SKM-1 treated with dmso at 0.1 percent for 144 hours (cell line): ENCODE measurements around the gene SUFU.

ENCODE experiments used
- DNase-seq: peaks from one replicate; lab custom pipeline; 2025; ENCODE audit not compliant: unreplicated experiment; lab: John Stamatoyannopoulos, UW

The SUFU gene

GRCh38 chr10:102615361-102615760, 111.6 kb downstream of the SUFU start:
- no peak for DNase-seq

GRCh38 chr10:102616066-102616770, 112.4 kb downstream of the SUFU start:
- no peak for DNase-seq

GRCh38 chr10:102617041-102617440, 113.3 kb downstream of the SUFU start:
- DNase-seq: no peak

- DNase-seq: no peak
Measured at GRCh38 chr10:102617816-102618215, 114.0 kb downstream of the SUFU start.

GRCh38 chr10:102619281-102619981, 115.7 kb downstream of the SUFU start:
- no peak for DNase-seq

GRCh38 chr10:102620138-102620590, 116.4 kb downstream of the SUFU start:
- DNase-seq: no peak

- DNase-seq: no peak
Measured at GRCh38 chr10:102620591-102621442, 117.0 kb downstream of the SUFU start.

GRCh38 chr10:102621443-102622325, 117.9 kb downstream of the SUFU start:
- no peak for DNase-seq

- no peak for DNase-seq
Measured at GRCh38 chr10:102624094-102624493, 120.3 kb downstream of the SUFU start.

GRCh38 chr10:102624751-102625645, 121.2 kb downstream of the SUFU start:
- DNase-seq: no peak

- peak; percentile 42 for DNase-seq
Measured at GRCh38 chr10:102626026-102626685, 122.4 kb downstream of the SUFU start.

- DNase-seq: no peak
Measured at GRCh38 chr10:102627291-102627735, 123.5 kb downstream of the SUFU start.

- no peak for DNase-seq
Measured at GRCh38 chr10:102627736-102628293, 124.0 kb downstream of the SUFU start.

- DNase-seq: no peak
Measured at GRCh38 chr10:102628451-102628911, 124.7 kb downstream of the SUFU start.

GRCh38 chr10:102629661-102630614, 126.2 kb downstream of the SUFU start:
- DNase-seq: peak; percentile 82

- no peak for DNase-seq
Measured at GRCh38 chr10:102630663-102631062, 126.9 kb downstream of the SUFU start.
